IMR-90 (cell line): ENCODE data around the gene KIF3B. TPM values are rescaled to one million over a fixed set of nuclear protein-coding genes. Genes with fewer than 3 reads are reported as not detected.

Source experiments
- ATAC-seq: fragments of 200-7000 bp; cut with Tn5 transposase; 2 replicates; pipeline ENCODE4 v1.9.1; 2020; ENCODE audit warnings: low read depth, mild to moderate bottlenecking, moderate library complexity
- BruUV-seq: library from RNA; stranded (reverse); fragments of 400-500 nt; replicated peaks from 2 replicates; lab custom pipeline; 2021; lab: Mats Ljungman, UMichigan
- CTCF ChIA-PET: fragments of 300-600 bp; formaldehyde crosslinking; extraction: SDS; loops from one replicate; lab custom pipeline; 2021; ENCODE audit warnings: antibody characterized with exemption; lab: Yijun Ruan, JAX
- POLR2A ChIA-PET: fragments of 300-600 bp; sonication (Branson Sonifier 250); formaldehyde crosslinking; loops from one replicate; lab custom pipeline; 2022; ENCODE audit warnings: antibody characterized with exemption; ENCODE audit not compliant: unreplicated experiment; lab: Charles Lee
- DNase-seq: peaks from one replicate; pipeline ENCODE4 v3.0.0; 2013
- H2AFZ ChIP-seq: replicated peaks from 2 replicates; pipeline ENCODE3; 2013; ENCODE audit warnings: low read length, mild to moderate bottlenecking; ENCODE audit not compliant: poor library complexity
- H2AK5ac ChIP-seq: 2 replicates; pipeline ENCODE4 v1.6.1; 2013; ENCODE audit warnings: low read depth, low read length, inconsistent platforms
- H2AK9ac ChIP-seq: replicated peaks from 2 replicates; pipeline ENCODE3; 2013; ENCODE audit warnings: mild to moderate bottlenecking, low read depth, low read length, moderate library complexity; ENCODE audit not compliant: poor library complexity
- H2BK120ac ChIP-seq: 2 replicates; pipeline ENCODE4 v1.6.1; 2013; ENCODE audit warnings: low read depth, low read length, inconsistent platforms
- H2BK15ac ChIP-seq: 3 replicates; pipeline ENCODE4 v1.6.1; 2013; ENCODE audit warnings: low read depth, low read length, inconsistent platforms
- H2BK20ac ChIP-seq: 2 replicates; pipeline ENCODE4 v1.6.1; 2013; ENCODE audit warnings: low read depth, mild to moderate bottlenecking, inconsistent platforms, low read length, moderate library complexity
- H2BK5ac ChIP-seq: 2 replicates; pipeline ENCODE4 v1.6.1; 2013; ENCODE audit warnings: mild to moderate bottlenecking, low read depth, low read length, inconsistent platforms; ENCODE audit not compliant: poor library complexity, severe bottlenecking
- H3K14ac ChIP-seq: replicated peaks from 2 replicates; pipeline ENCODE4 v1.6.1; 2013; ENCODE audit warnings: low read depth, low read length, inconsistent platforms
- H3K18ac ChIP-seq: 2 replicates; pipeline ENCODE4 v1.6.1; 2013; ENCODE audit warnings: low read depth, low read length, control low read depth
- H3K23ac ChIP-seq: 2 replicates; pipeline ENCODE4 v1.6.1; 2013; ENCODE audit warnings: low read depth, low read length, inconsistent platforms
- H3K27ac ChIP-seq: 2 replicates; pipeline ENCODE4 v1.5.1; 2013; ENCODE audit warnings: mild to moderate bottlenecking, control low read depth, low read length; ENCODE audit not compliant: insufficient read depth
- H3K27me3 ChIP-seq: 2 replicates; pipeline ENCODE4 v1.6.1; 2013; ENCODE audit warnings: low read length; ENCODE audit not compliant: control insufficient read depth, insufficient read depth
- H3K36me3 ChIP-seq: 2 replicates; pipeline ENCODE4 v1.6.1; 2013; ENCODE audit warnings: low read length, mixed read lengths; ENCODE audit not compliant: control insufficient read depth, insufficient read depth
- H3K4ac ChIP-seq: 2 replicates; pipeline ENCODE4 v1.6.1; 2013; ENCODE audit warnings: low read depth, low read length, inconsistent platforms
- H3K4me1 ChIP-seq: 2 replicates; pipeline ENCODE4 v1.6.1; 2013; ENCODE audit warnings: low read length, mixed read lengths; ENCODE audit not compliant: control insufficient read depth, insufficient read depth
- H3K4me2 ChIP-seq: 2 replicates; pipeline ENCODE4 v1.6.1; 2013; ENCODE audit warnings: low read depth, mild to moderate bottlenecking, control low read depth, low read length, moderate library complexity
- H3K4me3 ChIP-seq: 2 replicates; pipeline ENCODE4 v1.5.1; 2013; ENCODE audit warnings: low read depth, mild to moderate bottlenecking, control low read depth, low read length, moderate library complexity; ENCODE audit not compliant: insufficient read depth
- H3K56ac ChIP-seq: 2 replicates; pipeline ENCODE4 v1.6.1; 2013; ENCODE audit warnings: low read length, inconsistent platforms; ENCODE audit not compliant: insufficient read depth; ENCODE audit errors: extremely low read depth
- H3K79me1 ChIP-seq, 2 experiments: 2 replicates each; pipeline ENCODE4 v1.6.1; 2013; ENCODE audit warnings: low read length in 2 of 2, inconsistent platforms in 1 of 2, low read depth in 1 of 2
- H3K9ac ChIP-seq: 2 replicates; pipeline ENCODE4 v1.6.1; 2013; ENCODE audit warnings: low read depth, low read length, control low read depth
- H3K9me1 ChIP-seq: 2 replicates; pipeline ENCODE4 v1.6.1; 2013; ENCODE audit warnings: low read length, inconsistent platforms; ENCODE audit not compliant: insufficient read depth
- H3K9me3 ChIP-seq: 2 replicates; pipeline ENCODE4 v1.6.1; 2013; ENCODE audit warnings: low read length; ENCODE audit not compliant: control insufficient read depth, insufficient read depth
- H4K20me1 ChIP-seq: 2 replicates; pipeline ENCODE4 v1.6.1; 2013; ENCODE audit warnings: low read length, inconsistent platforms; ENCODE audit not compliant: insufficient read depth
- H4K5ac ChIP-seq: 2 replicates; pipeline ENCODE4 v1.6.1; 2013; ENCODE audit warnings: mild to moderate bottlenecking, low read depth, low read length, control low read depth
- H4K8ac ChIP-seq, 2 experiments: 2 replicates each; pipeline ENCODE4 v1.6.1; 2013; ENCODE audit warnings: low read depth in 2 of 2, low read length in 2 of 2, control low read depth in 1 of 2, inconsistent platforms in 1 of 2
- H4K91ac ChIP-seq: 2 replicates; pipeline ENCODE4 v1.6.1; 2013; ENCODE audit warnings: low read depth, low read length, inconsistent platforms; ENCODE audit not compliant: insufficient read depth
- BHLHE40 ChIP-seq: fragments of 150-350 bp; IDR thresholded peaks from 2 replicates; pipeline ENCODE4 v1.6.1; 2016; ENCODE audit warnings: mild to moderate bottlenecking, low read depth, low read length
- CEBPB ChIP-seq: IDR thresholded peaks from 2 replicates; pipeline ENCODE4 v1.6.1; 2012; ENCODE audit warnings: low read depth, low read length, improper control_type of control experiment
- CHD1 ChIP-seq: IDR thresholded peaks from 2 replicates; pipeline ENCODE4 v1.6.1; 2012; ENCODE audit warnings: low read depth, low read length, improper control_type of control experiment
- FOS ChIP-seq: fragments of 150-350 bp; IDR thresholded peaks from 2 replicates; pipeline ENCODE4 v1.6.1; 2016; ENCODE audit warnings: low read depth, low read length
- MAFK ChIP-seq: IDR thresholded peaks from 2 replicates; pipeline ENCODE4 v1.6.1; 2012; ENCODE audit warnings: low read depth, low read length, improper control_type of control experiment
- MAZ ChIP-seq: IDR thresholded peaks from 2 replicates; pipeline ENCODE4 v1.6.1; 2012; ENCODE audit warnings: low read depth, mild to moderate bottlenecking, low read length, improper control_type of control experiment, moderate library complexity, borderline replicate concordance
- MXI1 ChIP-seq: IDR thresholded peaks from 2 replicates; pipeline ENCODE4 v1.6.1; 2012; ENCODE audit warnings: low read depth, mild to moderate bottlenecking, low read length, moderate library complexity, borderline replicate concordance
- POLR2A ChIP-seq: IDR thresholded peaks from 2 replicates; pipeline ENCODE4 v1.6.1; 2012; ENCODE audit warnings: mild to moderate bottlenecking, low read depth, low read length
- RAD21 ChIP-seq: IDR thresholded peaks from 2 replicates; pipeline ENCODE4 v1.6.1; 2012; ENCODE audit warnings: low read length, improper control_type of control experiment
- RCOR1 ChIP-seq: IDR thresholded peaks from 2 replicates; pipeline ENCODE4 v1.6.1; 2012; ENCODE audit warnings: mild to moderate bottlenecking, low read length, improper control_type of control experiment; ENCODE audit not compliant: insufficient replicate concordance
- RFX5 ChIP-seq: IDR thresholded peaks from 2 replicates; pipeline ENCODE4 v1.8.0; 2012; ENCODE audit warnings: low read depth, mild to moderate bottlenecking, low read length, moderate library complexity
- SMC3 ChIP-seq: fragments of 150-350 bp; IDR thresholded peaks from 2 replicates; pipeline ENCODE4 v1.6.1; 2016; ENCODE audit warnings: low read depth, mild to moderate bottlenecking, antibody characterized with exemption, low read length, moderate library complexity
- WGBS, 2 experiments: methylation state at CpG; one replicate each; pipeline versions ENCODE4 v1.1.5 to v1.1.7; 2013; ENCODE audit warnings: missing lambda C conversion rate in 2 of 2; ENCODE audit not compliant: insufficient read length in 1 of 2; ENCODE audit errors: extremely low coverage in 2 of 2; 5-methylcytosine and 5-hydroxymethylcytosine counted together
- dilution Hi-C: fragments of 300-500 bp; cut with HindIII; formaldehyde crosslinking; loops from one replicate; pipeline ENCODE4 v1.14.3; 2018; ENCODE audit warnings: low sequenced_read_pairs; ENCODE audit not compliant: unreplicated experiment
- in situ Hi-C: fragments of 300-500 bp; cut with MboI; formaldehyde crosslinking; loops from 3 replicates; pipeline ENCODE4 v1.14.3; 2019; ENCODE audit warnings: low sequenced_read_pairs, inconsistent platforms, mixed read lengths
- intact Hi-C: fragments of 100-400 bp; cut with micrococcal nuclease; formaldehyde crosslinking; loops from 2 replicates; pipeline ENCODE4 v1.10.0; 2022
- polyA plus RNA-seq, 3 experiments: library from polyadenylated mRNA; depleted of rRNA; stranded (reverse); fragments of >200 nt; gene quantifications; 2 replicates each; pipeline ENCODE4 v1.2.3, GENCODE V29; 2012; ENCODE audit warnings: low replicate concordance in 1 of 3
- total RNA-seq: library from RNA; depleted of rRNA; stranded (reverse); fragments of >200 nt; gene quantifications from 2 replicates; pipeline ENCODE4 v1.2.3, GENCODE V29; 2012
- TF ChIP-seq, protein P1 (sequence below): fragments of 150-350 bp; IDR thresholded peaks from 2 replicates; pipeline ENCODE4 v1.6.1; 2017; ENCODE audit warnings: mild to moderate bottlenecking, antibody characterized with exemption, low read length, low read depth

KIF3B gene
- total and polyA plus RNA-seq, 2 of the 4 experiments (the other 2 are of a cell fraction): 17.1 to 28.1 TPM

DNA sequence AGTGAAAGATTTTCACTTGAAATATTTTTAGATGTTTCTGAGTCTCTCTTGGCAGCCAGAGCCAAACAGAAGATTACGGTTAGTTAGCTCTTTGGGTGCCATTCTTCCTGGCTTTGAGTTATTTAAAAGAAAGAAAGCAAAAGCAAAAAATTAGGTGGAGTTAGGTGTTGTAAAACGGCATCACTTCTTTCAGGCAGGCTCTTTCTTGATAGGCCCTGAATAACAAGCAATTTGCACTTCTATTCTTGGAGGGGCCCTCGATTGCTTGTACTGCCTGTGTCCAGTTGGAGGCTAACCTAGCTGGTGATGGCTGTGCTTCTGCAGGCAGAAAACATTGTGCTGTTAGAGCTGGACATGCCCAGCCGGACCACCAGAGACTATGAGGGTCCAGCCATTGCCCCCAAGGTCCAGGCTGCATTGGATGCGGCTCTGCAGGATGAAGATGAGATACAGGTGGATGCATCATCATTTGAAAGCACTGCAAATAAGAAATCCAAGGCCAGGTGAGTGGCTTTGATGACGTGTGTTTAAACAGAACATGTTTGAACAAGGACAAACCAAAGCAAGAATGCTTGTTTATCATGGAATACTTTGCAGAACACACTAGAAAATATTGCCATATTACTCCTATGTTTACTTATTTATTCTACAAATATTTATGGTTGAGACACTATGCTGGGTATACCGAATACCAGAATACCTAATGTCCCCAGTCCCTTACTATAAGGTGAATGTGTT is 52.5 kb downstream of the KIF3B start (continued):
- no peak for TF ChIP-seq MXI1
- no peak for TF ChIP-seq RCOR1
- TF ChIP-seq SMC3: no peak

GRCh38 chr20:32330555-32330897 is 53.1 kb downstream of the KIF3B start:
- CTCF ChIA-PET: no interaction called here

More at GRCh38 chr20:32330555-32330897, 53.1 kb downstream of the KIF3B start:
- H2BK15ac ChIP-seq: no peak overlapping the region
- no peak overlapping the region for H3K14ac ChIP-seq
- WGBS, 2 experiments: no CpG with 5 or more reads among the region's 1 CpG
- H4K91ac ChIP-seq: no peak overlapping the region
- BruUV-seq: no TSS peak
- H3K36me3 ChIP-seq: peaks cover 17% of the 10 kb centered on the region
- in situ Hi-C loops: no loop called here
- intact Hi-C loops: no loop called here
- no peak overlapping the region for H3K18ac ChIP-seq
- H3K9me3 ChIP-seq: no peaks in the 10 kb centered on the region
- no peak overlapping the region for H3K4me3 ChIP-seq
- no peak overlapping the region for H2BK120ac ChIP-seq
- peaks cover 18% of the 10 kb centered on the region for H4K20me1 ChIP-seq
- DNase-seq (no peak), ATAC-seq (no peak)
- no peak overlapping the region for H3K4ac ChIP-seq
- no peak overlapping the region for H2BK5ac ChIP-seq
- no peak overlapping the region for H4K5ac ChIP-seq
- POLR2A ChIA-PET: no interaction called here
- dilution Hi-C loops: no loop called here
- no peak overlapping the region for H3K27ac ChIP-seq
- H3K4me2 ChIP-seq: no peak overlapping the region
- H4K8ac ChIP-seq: no peak overlapping the region
- peaks cover 19% of the 10 kb centered on the region for H3K9me1 ChIP-seq
- H3K9ac ChIP-seq: no peak overlapping the region
- TF ChIP-seq FOS: no peak
- no peak for TF ChIP-seq MAZ
- no peak for TF ChIP-seq RFX5
- TF ChIP-seq SMC3: no peak
- TF ChIP-seq MAFK: no peak
- no peak for TF ChIP-seq CEBPB
- no peak for TF ChIP-seq BHLHE40
- TF ChIP-seq CHD1: no peak
- TF ChIP-seq RAD21: no peak
- TF ChIP-seq, protein P1, sequence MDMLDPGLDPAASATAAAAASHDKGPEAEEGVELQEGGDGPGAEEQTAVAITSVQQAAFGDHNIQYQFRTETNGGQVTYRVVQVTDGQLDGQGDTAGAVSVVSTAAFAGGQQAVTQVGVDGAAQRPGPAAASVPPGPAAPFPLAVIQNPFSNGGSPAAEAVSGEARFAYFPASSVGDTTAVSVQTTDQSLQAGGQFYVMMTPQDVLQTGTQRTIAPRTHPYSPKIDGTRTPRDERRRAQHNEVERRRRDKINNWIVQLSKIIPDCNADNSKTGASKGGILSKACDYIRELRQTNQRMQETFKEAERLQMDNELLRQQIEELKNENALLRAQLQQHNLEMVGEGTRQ: no peak
- no peak for TF ChIP-seq RCOR1
- no peak for TF ChIP-seq POLR2A
- no peak overlapping the region for H2AK9ac ChIP-seq
- no peak overlapping the region for H2BK20ac ChIP-seq
- no peak overlapping the region for H3K56ac ChIP-seq
- no peak overlapping the region for H3K23ac ChIP-seq
- no peak overlapping the region for H2AFZ ChIP-seq
- no peaks in the 10 kb centered on the region for H3K27me3 ChIP-seq
- peaks cover 12% of the 10 kb centered on the region for H3K4me1 ChIP-seq
- H2AK5ac ChIP-seq: no peak overlapping the region
- peaks cover 0 to 5% of the 10 kb centered on the region in 2 experiments; a peak in 2 of 4 replicates for H3K79me1 ChIP-seq
